BLaER1 treated with 17β-estradiol and CSF1 and Interleukin-3, amounts not matched to agents 10 nM and 100 nM (cell line): Measurements from ENCODE around the gene EP400.
"Not testable (repeated sequence)": the region's sequence is repeated elsewhere in the genome, so short reads cannot be mapped to it uniquely, and the experiment has no call there.

Source experiments
- H3K27ac ChIP-seq, 11 experiments: shearing (Covaris generic); formaldehyde crosslinking; 2 replicates each; pipeline ENCODE4 v1.8.1; 2022
- H3K27me3 ChIP-seq, 11 experiments: shearing (Covaris generic); formaldehyde crosslinking; 2 replicates each; pipeline ENCODE4 v1.8.1; 2022
- H3K36me3 ChIP-seq, 11 experiments: shearing (Covaris generic); formaldehyde crosslinking; 2 replicates each; pipeline ENCODE4 v1.8.1; 2022
- H3K4me1 ChIP-seq, 10 experiments: shearing (Covaris generic); formaldehyde crosslinking; 2 replicates each; pipeline ENCODE4 v1.8.1; 2022
- H3K4me2 ChIP-seq, 11 experiments: shearing (Covaris generic); formaldehyde crosslinking; 2 replicates each; pipeline ENCODE4 v1.8.1; 2022
- H3K4me3 ChIP-seq, 10 experiments: shearing (Covaris generic); formaldehyde crosslinking; 2 replicates each; pipeline ENCODE4 v1.8.1; 2022
- H3K9ac ChIP-seq, 11 experiments: shearing (Covaris generic); formaldehyde crosslinking; 2 replicates each; pipeline ENCODE4 v1.8.1; 2022
- H3K9me3 ChIP-seq, 11 experiments: shearing (Covaris generic); formaldehyde crosslinking; replicated peaks in 1 of 11; 2 replicates each; pipeline ENCODE4 v1.8.1; 2022
- H4K20me1 ChIP-seq, 11 experiments: shearing (Covaris generic); formaldehyde crosslinking; 2 replicates each; pipeline ENCODE4 v1.8.1; 2022
- Cebpa-rat ChIP-seq, 11 experiments: shearing (Covaris generic); IDR thresholded peaks; 2 replicates each; pipeline ENCODE4 v1.8.1; 2022

Gene EP400

GRCh38 chr12:131983026-131983425, 33.3 kb downstream of the EP400 start:
- no peak overlapping the region for H3K27ac ChIP-seq
- H3K4me3 ChIP-seq, result no peak overlapping the region
- TF ChIP-seq Cebpa-rat (IDR thresholded peaks at IDR 0.05), result no peak
- peaks cover 62 to 100% (median 92%) of the 10 kb centered on the region in 11 experiments for H3K36me3 ChIP-seq
- H3K4me2 ChIP-seq, result peak overlapping the region in 2 of 11 experiments; percentile 79 to 94; a peak in 2 of 22 replicates
- no peak overlapping the region for H3K9ac ChIP-seq
- H4K20me1 ChIP-seq, result peaks cover 12 to 87% (median 43%) of the 10 kb centered on the region in 11 experiments; a peak in 18 of 22 replicates
- H3K4me1 ChIP-seq, result peaks cover 41 to 51% (median 50%) of the 10 kb centered on the region in 10 experiments
- no peaks in the 10 kb centered on the region for H3K9me3 ChIP-seq
- H3K27me3 ChIP-seq, result no peaks in the 10 kb centered on the region

- peaks cover 7 to 87% (median 38%) of the 10 kb centered on the region in 11 experiments; a peak in 18 of 22 replicates for H4K20me1 ChIP-seq
- H3K27ac ChIP-seq, result peak overlapping the region in 2 of 11 experiments; percentile 9 to 14; a peak in 2 of 22 replicates
- TF ChIP-seq Cebpa-rat (IDR thresholded peaks at IDR 0.05), result no peak
- H3K9me3 ChIP-seq, result no peaks in the 10 kb centered on the region
- H3K27me3 ChIP-seq, result no peaks in the 10 kb centered on the region
- peak overlapping the region in 2 of 11 experiments; percentile 2 to 32; a peak in 5 of 22 replicates for H3K9ac ChIP-seq
- H3K4me1 ChIP-seq, result peaks cover 41 to 56% (median 55%) of the 10 kb centered on the region in 10 experiments
- H3K4me2 ChIP-seq, result peak overlapping the region in 10 of 11 experiments; percentile 25 to 94 (median 78); a peak in 13 of 22 replicates
- H3K4me3 ChIP-seq, result no peak overlapping the region
- H3K36me3 ChIP-seq, result peaks cover 64 to 100% (median 92%) of the 10 kb centered on the region in 11 experiments
Measured at GRCh38 chr12:131983554-131983953, 33.8 kb downstream of the EP400 start.

GRCh38 chr12:131984334-131984733, 34.6 kb downstream of the EP400 start:
- peaks cover 45 to 64% (median 62%) of the 10 kb centered on the region in 10 experiments for H3K4me1 ChIP-seq
- peaks cover 64 to 100% (median 90%) of the 10 kb centered on the region in 11 experiments for H3K36me3 ChIP-seq
- TF ChIP-seq Cebpa-rat (IDR thresholded peaks at IDR 0.05), result no peak
- peaks cover 3 to 87% (median 35%) of the 10 kb centered on the region in 11 experiments; a peak in 19 of 22 replicates for H4K20me1 ChIP-seq
- no peaks in the 10 kb centered on the region for H3K27me3 ChIP-seq
- peak overlapping the region; percentile 17 to 94 (median 76); a peak in 20 of 22 replicates for H3K4me2 ChIP-seq
- H3K27ac ChIP-seq, result peak overlapping the region in 5 of 11 experiments; percentile 31 to 89 (median 78); a peak in 8 of 22 replicates
- no peaks in the 10 kb centered on the region for H3K9me3 ChIP-seq
- no peak overlapping the region for H3K4me3 ChIP-seq
- H3K9ac ChIP-seq, result peak overlapping the region in 5 of 11 experiments; percentile 2 to 45 (median 38); a peak in 7 of 22 replicates

GRCh38 chr12:131985510-131985875, 35.8 kb downstream of the EP400 start:
- H3K27ac ChIP-seq, result peak overlapping the region in 9 of 11 experiments; percentile 24 to 89 (median 78); a peak in 13 of 22 replicates
- H3K4me1 ChIP-seq, result peaks cover 57 to 76% (median 74%) of the 10 kb centered on the region in 10 experiments
- H3K36me3 ChIP-seq, result peaks cover 54 to 89% (median 81%) of the 10 kb centered on the region in 11 experiments

GRCh38 chr12:131986361-131986760, 36.6 kb downstream of the EP400 start:
- Histone ChIP-seq H3K4me1 (peaks cover 65 to 84% (median 83%) of the 10 kb centered on the region in 10 experiments), H3K4me2 (peak overlapping the region; percentile 58 to 94 (median 82)), H3K36me3 (peaks cover 54 to 85% (median 76%) of the 10 kb centered on the region in 11 experiments), H3K9ac (peak overlapping the region in 7 of 11 experiments; percentile 16 to 79 (median 30); a peak in 9 of 22 replicates), H3K27ac (peak overlapping the region in 9 of 11 experiments; percentile 2 to 89 (median 78); a peak in 15 of 22 replicates), H3K4me3 (0 out of 20 replicates have a peak overlapping the region, but pooled peaks of 1 of the 10 experiments have one; percentile 11), H3K9me3 (no peaks in the 10 kb centered on the region), H3K27me3 (no peaks in the 10 kb centered on the region), H4K20me1 (peaks cover 5 to 81% (median 28%) of the 10 kb centered on the region in 11 experiments; a peak in 18 of 22 replicates)
- no peak for TF ChIP-seq Cebpa-rat (IDR thresholded peaks at IDR 0.05)

More at GRCh38 chr12:131985510-131985875, 35.8 kb downstream of the EP400 start:
- Histone ChIP-seq H3K4me2 (peak overlapping the region; percentile 17 to 94 (median 80); a peak in 19 of 22 replicates), H3K9ac (peak overlapping the region in 7 of 11 experiments; percentile 1 to 50 (median 32); a peak in 8 of 22 replicates), H4K20me1 (peaks cover 5 to 83% (median 30%) of the 10 kb centered on the region in 11 experiments; a peak in 18 of 22 replicates)
- not testable (repeated sequence) for H3K27me3 ChIP-seq, H3K4me3 ChIP-seq, H3K9me3 ChIP-seq
- peak in 9 of 11 experiments; percentile 15 to 68 (median 40); a peak in 8 of 22 replicates for TF ChIP-seq Cebpa-rat (IDR thresholded peaks at IDR 0.05)

GRCh38 chr12:131986910-131987309, 37.2 kb downstream of the EP400 start:
- Histone ChIP-seq H3K27me3 (no peaks in the 10 kb centered on the region), H3K36me3 (peaks cover 54 to 85% (median 75%) of the 10 kb centered on the region in 11 experiments), H3K9me3 (no peaks in the 10 kb centered on the region), H3K4me2 (peak overlapping the region; percentile 58 to 94 (median 82)), H3K4me1 (peaks cover 68 to 90% (median 88%) of the 10 kb centered on the region in 10 experiments), H3K9ac (peak overlapping the region in 7 of 11 experiments; percentile 16 to 79 (median 30); a peak in 10 of 22 replicates), H4K20me1 (peaks cover 5 to 77% (median 28%) of the 10 kb centered on the region in 11 experiments; a peak in 18 of 22 replicates), H3K4me3 (0 out of 20 replicates have a peak overlapping the region, but pooled peaks of 1 of the 10 experiments have one; percentile 11), H3K27ac (peak overlapping the region in 9 of 11 experiments; percentile 2 to 89 (median 78); a peak in 16 of 22 replicates)
- TF ChIP-seq Cebpa-rat (IDR thresholded peaks at IDR 0.05), result no peak

- Histone ChIP-seq H3K4me1 (peaks cover 68 to 96% (median 92%) of the 10 kb centered on the region in 10 experiments), H4K20me1 (peaks cover 5 to 74% (median 28%) of the 10 kb centered on the region in 11 experiments; a peak in 16 of 22 replicates), H3K27me3 (no peaks in the 10 kb centered on the region), H3K36me3 (peaks cover 54 to 85% (median 75%) of the 10 kb centered on the region in 11 experiments), H3K9ac (peak overlapping the region in 6 of 11 experiments; percentile 16 to 79 (median 32); a peak in 9 of 22 replicates), H3K9me3 (no peaks in the 10 kb centered on the region), H3K4me2 (peak overlapping the region in 10 of 11 experiments; percentile 58 to 94 (median 83); a peak in 20 of 22 replicates), H3K27ac (peak overlapping the region in 8 of 11 experiments; percentile 44 to 89 (median 80); a peak in 14 of 22 replicates), H3K4me3 (no peak overlapping the region; a peak in 1 of 20 replicates)
- TF ChIP-seq Cebpa-rat (IDR thresholded peaks at IDR 0.05), result no peak
Measured at GRCh38 chr12:131987552-131987951, 37.8 kb downstream of the EP400 start.

GRCh38 chr12:131988054-131988796, 38.5 kb downstream of the EP400 start:
- Histone ChIP-seq H3K27ac (peak overlapping the region in 7 of 11 experiments; percentile 38 to 89 (median 83); a peak in 15 of 22 replicates), H3K4me1 (peaks cover 68 to 95% (median 93%) of the 10 kb centered on the region in 10 experiments), H3K4me2 (peak overlapping the region in 10 of 11 experiments; percentile 58 to 94 (median 83); a peak in 20 of 22 replicates), H4K20me1 (peaks cover 5 to 69% (median 28%) of the 10 kb centered on the region in 11 experiments; a peak in 16 of 22 replicates), H3K9ac (peak overlapping the region in 6 of 11 experiments; percentile 32 to 79 (median 49); a peak in 14 of 22 replicates), H3K36me3 (peaks cover 54 to 85% (median 75%) of the 10 kb centered on the region in 11 experiments), H3K27me3 (no peaks in the 10 kb centered on the region), H3K4me3 (no peak overlapping the region; a peak in 1 of 20 replicates), H3K9me3 (no peaks in the 10 kb centered on the region)
- no peak for TF ChIP-seq Cebpa-rat (IDR thresholded peaks at IDR 0.05)
